OCI-LY1 (cell line): ENCODE results near the gene C3orf33.

Experiments used
- H2AFZ ChIP-seq: fragments of 200-600 bp; sonication (generic), shearing (Covaris generic); 2 replicates; pipeline ENCODE4 v1.6.0; 2014; ENCODE audit warnings: antibody characterized with exemption, mild to moderate bottlenecking, low read length
- H3F3A ChIP-seq: fragments of 200-600 bp; sonication (generic), shearing (Covaris generic); 2 replicates; pipeline ENCODE4 v1.6.0; 2014; ENCODE audit warnings: mild to moderate bottlenecking, antibody characterized with exemption, low read length, moderate library complexity; ENCODE audit not compliant: insufficient read depth
- H3K27ac ChIP-seq: fragments of 200-600 bp; sonication (generic); 2 replicates; pipeline ENCODE4 v1.5.1; 2014; ENCODE audit warnings: low read length, mixed run types, mild to moderate bottlenecking, low read depth; ENCODE audit not compliant: poor library complexity, severe bottlenecking
- H3K27me3 ChIP-seq: fragments of 200-600 bp; sonication (generic); 2 replicates; pipeline ENCODE4 v1.6.0; 2014; ENCODE audit warnings: antibody characterized with exemption, mild to moderate bottlenecking, low read length, moderate library complexity; ENCODE audit not compliant: insufficient read depth
- H3K36me3 ChIP-seq: fragments of 200-600 bp; sonication (generic); 2 replicates; pipeline ENCODE4 v1.6.1; 2014; ENCODE audit warnings: mild to moderate bottlenecking, antibody characterized with exemption, low read length, moderate library complexity, mixed read lengths; ENCODE audit not compliant: insufficient read depth
- H3K4me1 ChIP-seq: fragments of 200-600 bp; sonication (generic); 2 replicates; pipeline ENCODE4 v1.5.1; 2014; ENCODE audit warnings: mild to moderate bottlenecking, low read length, moderate library complexity; ENCODE audit not compliant: insufficient read depth, severe bottlenecking
- H3K4me2 ChIP-seq: fragments of 200-600 bp; sonication (generic), shearing (Covaris generic); 2 replicates; pipeline ENCODE4 v1.6.1; 2014; ENCODE audit warnings: low read length
- H3K4me3 ChIP-seq: fragments of 200-600 bp; sonication (generic); 2 replicates; pipeline ENCODE4 v1.5.1; 2014; ENCODE audit warnings: low read length, low read depth, mild to moderate bottlenecking, mixed read lengths; ENCODE audit not compliant: poor library complexity, severe bottlenecking
- H3K79me2 ChIP-seq: fragments of 200-600 bp; shearing (Covaris generic); 2 replicates; pipeline ENCODE4 v1.6.1; 2016; ENCODE audit warnings: mixed run types, low read length, mixed read lengths; ENCODE audit not compliant: insufficient read depth
- H3K9ac ChIP-seq: fragments of 200-600 bp; sonication (generic), shearing (Covaris generic); 2 replicates; pipeline ENCODE4 v1.6.1; 2014; ENCODE audit warnings: mild to moderate bottlenecking, low read length, mixed read lengths
- H3K9me2 ChIP-seq: fragments of 200-600 bp; sonication (generic), shearing (Covaris generic); 2 replicates; pipeline ENCODE4 v1.6.1; 2014; ENCODE audit warnings: low read depth, mild to moderate bottlenecking, low read length, mixed read lengths
- H3K9me3 ChIP-seq: fragments of 200-600 bp; shearing (Covaris generic); 2 replicates; pipeline ENCODE4 v1.6.1; 2014; ENCODE audit warnings: low read length, mixed read lengths
- H4K20me1 ChIP-seq: fragments of 200-600 bp; sonication (generic), shearing (Covaris generic); 2 replicates; pipeline ENCODE4 v1.6.0; 2016; ENCODE audit warnings: mild to moderate bottlenecking, low read length; ENCODE audit not compliant: insufficient read depth
- EZH2 ChIP-seq: fragments of 200-600 bp; sonication (generic), shearing (Covaris generic); IDR thresholded peaks from 2 replicates; pipeline ENCODE4 v1.8.0; 2017; ENCODE audit warnings: borderline replicate concordance, mixed run types, mild to moderate bottlenecking, antibody characterized with exemption, low read length, moderate library complexity, mixed read lengths
- TF ChIP-seq, protein P1 (sequence below): fragments of 200-600 bp; sonication (generic), shearing (Covaris generic); IDR thresholded peaks from 2 replicates; pipeline ENCODE4 v1.5.1; 2017; ENCODE audit warnings: mild to moderate bottlenecking, antibody characterized with exemption, low read length, moderate library complexity, mixed read lengths

Gene C3orf33

GRCh38 chr3:155757577-155757976 is 48.5 kb downstream of the C3orf33 start:
- H3K79me2 ChIP-seq, result no peaks in the 10 kb centered on the region
- H3K9me3 ChIP-seq, result no peaks in the 10 kb centered on the region
- TF ChIP-seq, protein P1, sequence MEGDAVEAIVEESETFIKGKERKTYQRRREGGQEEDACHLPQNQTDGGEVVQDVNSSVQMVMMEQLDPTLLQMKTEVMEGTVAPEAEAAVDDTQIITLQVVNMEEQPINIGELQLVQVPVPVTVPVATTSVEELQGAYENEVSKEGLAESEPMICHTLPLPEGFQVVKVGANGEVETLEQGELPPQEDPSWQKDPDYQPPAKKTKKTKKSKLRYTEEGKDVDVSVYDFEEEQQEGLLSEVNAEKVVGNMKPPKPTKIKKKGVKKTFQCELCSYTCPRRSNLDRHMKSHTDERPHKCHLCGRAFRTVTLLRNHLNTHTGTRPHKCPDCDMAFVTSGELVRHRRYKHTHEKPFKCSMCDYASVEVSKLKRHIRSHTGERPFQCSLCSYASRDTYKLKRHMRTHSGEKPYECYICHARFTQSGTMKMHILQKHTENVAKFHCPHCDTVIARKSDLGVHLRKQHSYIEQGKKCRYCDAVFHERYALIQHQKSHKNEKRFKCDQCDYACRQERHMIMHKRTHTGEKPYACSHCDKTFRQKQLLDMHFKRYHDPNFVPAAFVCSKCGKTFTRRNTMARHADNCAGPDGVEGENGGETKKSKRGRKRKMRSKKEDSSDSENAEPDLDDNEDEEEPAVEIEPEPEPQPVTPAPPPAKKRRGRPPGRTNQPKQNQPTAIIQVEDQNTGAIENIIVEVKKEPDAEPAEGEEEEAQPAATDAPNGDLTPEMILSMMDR, result no peak
- TF ChIP-seq EZH2, result no peak
- no peak overlapping the region for H3K4me2 ChIP-seq
- no peaks in the 10 kb centered on the region for H4K20me1 ChIP-seq
- H3K4me1 ChIP-seq, result no peaks in the 10 kb centered on the region
- H3K27me3 ChIP-seq, result no peaks in the 10 kb centered on the region
- H3K9ac ChIP-seq, result no peak overlapping the region
- H3K9me2 ChIP-seq, result no peaks in the 10 kb centered on the region
- H3K36me3 ChIP-seq, result no peaks in the 10 kb centered on the region
- H3F3A ChIP-seq, result no peaks in the 10 kb centered on the region
- H3K4me3 ChIP-seq, result no peak overlapping the region
- no peak overlapping the region for H2AFZ ChIP-seq
- H3K27ac ChIP-seq, result no peak overlapping the region

DNA sequence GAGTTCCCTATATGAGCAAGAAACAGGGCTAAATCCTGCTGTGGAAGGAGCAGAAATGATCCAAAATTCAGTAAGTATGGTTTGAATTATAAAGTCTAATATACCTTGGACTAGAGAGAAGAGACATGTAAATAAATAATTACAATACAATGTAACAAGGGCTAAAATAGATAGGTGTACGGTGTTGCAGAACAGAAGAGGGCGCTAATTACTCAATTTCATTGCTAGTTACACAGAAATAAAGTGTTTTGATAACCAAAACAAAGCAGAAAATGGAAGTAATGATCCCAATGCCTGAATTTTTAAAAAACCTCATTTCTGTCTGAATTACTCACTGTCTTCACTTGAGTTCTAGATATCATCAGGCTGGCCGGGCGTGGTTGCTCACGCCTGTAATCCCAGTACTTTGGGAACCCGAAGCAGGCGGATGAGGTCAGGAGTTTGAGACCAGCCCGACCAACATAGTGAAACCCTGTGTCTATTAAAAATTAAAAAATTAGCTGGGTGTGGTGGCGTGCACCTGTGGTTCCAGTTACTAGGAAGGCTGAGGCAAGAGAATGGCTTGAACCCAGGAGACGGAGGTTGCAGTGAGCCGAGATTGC is 52.9 kb downstream of the C3orf33 start:
- no peaks in the 10 kb centered on the region for H4K20me1 ChIP-seq
- no peaks in the 10 kb centered on the region for H3K9me3 ChIP-seq
- H3K27ac ChIP-seq, result no peak overlapping the region
- no peak overlapping the region for H2AFZ ChIP-seq
- no peak overlapping the region for H3K4me3 ChIP-seq
- H3K27me3 ChIP-seq, result no peaks in the 10 kb centered on the region
- no peaks in the 10 kb centered on the region for H3K36me3 ChIP-seq
- no peaks in the 10 kb centered on the region for H3K4me1 ChIP-seq
- TF ChIP-seq, protein P1, result peak; percentile 92
- no peak for TF ChIP-seq EZH2
- H3K9ac ChIP-seq, result no peak overlapping the region
- H3K79me2 ChIP-seq, result no peaks in the 10 kb centered on the region
- no peak overlapping the region for H3K4me2 ChIP-seq
- H3F3A ChIP-seq, result no peaks in the 10 kb centered on the region
- no peaks in the 10 kb centered on the region for H3K9me2 ChIP-seq

DNA sequence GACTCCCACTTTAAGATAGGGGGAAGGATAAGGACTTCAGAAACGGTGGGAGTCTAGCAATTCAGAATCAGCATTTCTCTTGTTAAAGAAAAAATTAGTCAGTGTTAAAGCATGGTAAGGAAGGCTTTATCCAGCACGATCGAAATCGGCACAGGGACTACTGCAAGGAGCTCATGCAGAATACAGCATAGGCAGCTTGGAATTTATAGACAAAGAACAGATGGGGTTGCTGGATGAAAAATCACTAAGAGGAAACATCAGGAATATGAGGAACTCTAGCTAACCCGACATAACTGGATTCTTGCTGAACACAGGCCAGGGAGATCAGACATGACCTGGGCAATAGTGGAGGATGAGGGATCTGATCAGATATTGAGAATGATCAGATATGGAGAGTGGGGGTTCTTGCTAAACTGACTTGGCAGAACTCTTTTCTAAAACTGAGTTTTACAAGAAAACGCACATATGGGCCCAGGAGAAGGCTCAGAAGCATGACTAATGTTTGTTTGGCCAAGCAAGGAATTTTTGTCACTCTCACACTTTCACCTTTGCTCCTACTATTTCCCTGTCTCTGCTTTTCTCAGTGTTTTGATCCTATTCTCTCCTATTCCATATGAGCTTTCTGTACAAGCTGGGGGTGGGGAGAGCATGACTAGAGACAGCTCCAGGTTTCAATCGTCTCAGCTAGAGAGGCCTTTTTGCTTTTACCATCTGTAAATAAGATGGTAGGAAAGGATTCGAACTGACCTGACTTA is 57.3 kb downstream of the C3orf33 start:
- no peak overlapping the region for H2AFZ ChIP-seq
- no peak overlapping the region for H3K4me2 ChIP-seq

More for the DNA sequence above, 57.3 kb downstream of the C3orf33 start:
- TF ChIP-seq, protein P1, result no peak
- no peak for TF ChIP-seq EZH2
- Histone ChIP-seq H3K79me2 (no peaks in the 10 kb centered on the region), H3K27me3 (peaks cover 5% of the 10 kb centered on the region; the same call in 1 of the 2 replicates), H3K9me3 (no peaks in the 10 kb centered on the region), H4K20me1 (no peaks in the 10 kb centered on the region), H3K9me2 (no peaks in the 10 kb centered on the region), H3K27ac (no peak overlapping the region), H3K36me3 (no peaks in the 10 kb centered on the region), H3K9ac (no peak overlapping the region), H3K4me1 (peaks cover 22% of the 10 kb centered on the region), H3F3A (no peaks in the 10 kb centered on the region), H3K4me3 (no peak overlapping the region)
